PC-9 (cell line): ENCODE data around the gene CARMIL3.

Experiments
- EZH2 ChIP-seq: fragments of 200-600 bp; sonication (generic); IDR thresholded peaks from 2 replicates; pipeline ENCODE4 v1.8.0; 2017; ENCODE audit warnings: antibody characterized with exemption, low read depth
- TF ChIP-seq, protein P1 (sequence below): fragments of 200-600 bp; sonication (generic); conservative IDR thresholded peaks from 2 replicates; pipeline ENCODE4 v1.6.1; 2017; ENCODE audit warnings: mixed run types, antibody characterized with exemption, mild to moderate bottlenecking, moderate library complexity

DNA sequence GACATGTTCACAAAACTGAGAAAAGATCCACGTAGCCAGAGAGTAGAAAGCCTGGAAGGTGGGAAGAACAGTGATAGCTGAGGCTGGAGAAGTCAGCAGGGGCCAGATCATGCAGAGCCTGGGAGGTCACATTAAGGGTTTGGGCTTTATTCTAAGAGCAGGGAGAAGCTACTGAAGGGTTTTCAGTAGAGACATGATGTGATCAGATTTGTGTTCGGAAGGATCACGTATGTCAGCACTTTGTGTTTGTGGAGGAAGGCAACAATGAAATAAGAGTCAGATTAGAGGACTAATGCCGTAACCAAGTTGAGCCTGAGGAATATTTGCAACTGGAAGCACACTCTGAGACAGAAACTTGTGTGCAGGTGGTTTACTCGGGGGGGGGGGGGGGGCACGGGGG, 38.1 kb downstream of the CARMIL3 start:
- TF ChIP-seq, protein P1, sequence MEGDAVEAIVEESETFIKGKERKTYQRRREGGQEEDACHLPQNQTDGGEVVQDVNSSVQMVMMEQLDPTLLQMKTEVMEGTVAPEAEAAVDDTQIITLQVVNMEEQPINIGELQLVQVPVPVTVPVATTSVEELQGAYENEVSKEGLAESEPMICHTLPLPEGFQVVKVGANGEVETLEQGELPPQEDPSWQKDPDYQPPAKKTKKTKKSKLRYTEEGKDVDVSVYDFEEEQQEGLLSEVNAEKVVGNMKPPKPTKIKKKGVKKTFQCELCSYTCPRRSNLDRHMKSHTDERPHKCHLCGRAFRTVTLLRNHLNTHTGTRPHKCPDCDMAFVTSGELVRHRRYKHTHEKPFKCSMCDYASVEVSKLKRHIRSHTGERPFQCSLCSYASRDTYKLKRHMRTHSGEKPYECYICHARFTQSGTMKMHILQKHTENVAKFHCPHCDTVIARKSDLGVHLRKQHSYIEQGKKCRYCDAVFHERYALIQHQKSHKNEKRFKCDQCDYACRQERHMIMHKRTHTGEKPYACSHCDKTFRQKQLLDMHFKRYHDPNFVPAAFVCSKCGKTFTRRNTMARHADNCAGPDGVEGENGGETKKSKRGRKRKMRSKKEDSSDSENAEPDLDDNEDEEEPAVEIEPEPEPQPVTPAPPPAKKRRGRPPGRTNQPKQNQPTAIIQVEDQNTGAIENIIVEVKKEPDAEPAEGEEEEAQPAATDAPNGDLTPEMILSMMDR: no peak
- no peak for TF ChIP-seq EZH2
